GM12872 (cell line): ENCODE results near the gene CYB5B.

ENCODE experiments used
- CTCF ChIP-seq: IDR thresholded peaks from 3 replicates; pipeline ENCODE4 v1.5.1; 2011; ENCODE audit warnings: low read depth, mild to moderate bottlenecking, low read length, moderate library complexity; ENCODE audit not compliant: insufficient read depth

CYB5B gene

GRCh38 chr16:69465881-69466280, 41.5 kb downstream of the CYB5B start:
- TF ChIP-seq CTCF, result no peak

GRCh38 chr16:69466547-69466946, 42.1 kb downstream of the CYB5B start:
- no peak for TF ChIP-seq CTCF

- no peak for TF ChIP-seq CTCF
These were observed 42.7 kb downstream of the CYB5B start for GRCh38 chr16:69467080-69467479.

GRCh38 chr16:69467531-69468204, 43.2 kb downstream of the CYB5B start:
- no peak for TF ChIP-seq CTCF

- no peak for TF ChIP-seq CTCF
These were observed 45.6 kb downstream of the CYB5B start for GRCh38 chr16:69469807-69470561.

GRCh38 chr16:69471121-69471520, 46.7 kb downstream of the CYB5B start:
- TF ChIP-seq CTCF, result no peak

GRCh38 chr16:69474408-69474807, 50.0 kb downstream of the CYB5B start:
- no peak for TF ChIP-seq CTCF
